ENCODE results near the gene DLAT.

The DLAT gene

GRCh38 chr11:112012874-112013273 lies 12.3 kb upstream of the DLAT start:
- TF ChIP-seq CTCF (IDR thresholded peaks at IDR 0.05): no peak

DNA sequence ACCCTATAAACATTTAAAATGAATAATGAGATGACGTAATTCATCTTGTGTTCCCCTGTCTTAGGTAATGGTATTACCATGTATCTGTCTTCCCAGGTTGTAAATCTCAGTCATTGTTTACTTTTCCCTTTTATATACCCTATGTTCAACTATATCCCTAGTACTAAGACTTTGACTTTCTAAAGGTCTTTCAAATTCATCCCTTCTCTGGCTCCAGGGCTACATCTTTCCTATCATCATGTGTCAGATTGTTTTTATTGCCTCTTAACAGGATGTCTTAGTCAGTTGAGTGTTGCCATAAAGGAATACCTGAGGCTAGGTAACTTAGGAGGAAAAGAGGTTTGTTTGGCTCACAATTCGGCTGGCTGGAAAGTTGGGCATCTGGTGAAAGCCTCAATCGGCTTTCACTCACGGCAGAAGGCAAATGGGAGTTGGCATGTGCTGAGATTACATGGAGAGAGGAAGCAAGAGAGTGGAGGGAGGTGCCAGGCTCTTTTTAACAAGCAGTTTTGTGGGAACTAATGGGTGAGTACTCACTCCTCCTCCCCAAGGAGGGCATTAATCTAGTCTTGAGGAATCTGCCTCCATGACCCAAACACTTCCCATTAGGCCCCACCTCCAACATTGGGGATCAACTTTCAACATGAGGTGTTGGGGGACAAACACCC lies 11.6 kb upstream of the DLAT start:
- TF ChIP-seq CTCF (IDR thresholded peaks at IDR 0.05): no peak

DNA sequence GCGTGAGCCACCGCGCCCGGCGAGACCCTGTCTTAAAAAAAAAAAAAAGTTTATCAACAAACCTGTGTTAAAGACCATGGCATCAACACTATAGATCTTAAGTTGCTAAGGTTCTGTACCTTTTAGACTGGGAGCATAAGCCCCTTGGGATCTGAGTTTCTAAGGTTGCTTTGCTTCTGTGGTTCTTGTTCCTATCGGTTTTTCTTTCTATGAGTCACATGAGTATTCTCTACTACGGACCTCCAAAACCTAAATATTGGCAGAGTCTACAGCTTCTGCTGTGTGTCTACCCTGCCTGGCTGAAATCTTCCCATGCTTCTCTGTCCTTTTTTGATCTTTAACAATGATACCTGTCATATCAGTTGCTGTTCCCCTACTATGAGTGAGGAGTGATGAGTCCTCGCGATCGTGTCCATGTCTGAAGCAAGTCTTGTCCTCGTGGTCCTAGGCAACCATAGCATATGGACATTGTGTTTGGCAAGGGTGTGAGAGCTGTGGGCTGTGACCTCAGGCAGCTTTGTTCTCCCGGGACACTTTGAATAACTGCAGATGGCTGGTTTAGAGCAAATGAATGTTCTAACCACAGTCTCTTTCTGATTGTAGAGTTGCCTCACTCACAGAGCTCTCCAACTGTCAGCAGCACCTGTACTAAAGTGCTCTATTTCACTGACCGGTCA lies 9.0 kb upstream of the DLAT start:
- no peak for TF ChIP-seq CTCF (IDR thresholded peaks at IDR 0.05)

GRCh38 chr11:112016765-112017376 lies 8.3 kb upstream of the DLAT start:
- TF ChIP-seq CTCF (IDR thresholded peaks at IDR 0.05): no peak

DNA sequence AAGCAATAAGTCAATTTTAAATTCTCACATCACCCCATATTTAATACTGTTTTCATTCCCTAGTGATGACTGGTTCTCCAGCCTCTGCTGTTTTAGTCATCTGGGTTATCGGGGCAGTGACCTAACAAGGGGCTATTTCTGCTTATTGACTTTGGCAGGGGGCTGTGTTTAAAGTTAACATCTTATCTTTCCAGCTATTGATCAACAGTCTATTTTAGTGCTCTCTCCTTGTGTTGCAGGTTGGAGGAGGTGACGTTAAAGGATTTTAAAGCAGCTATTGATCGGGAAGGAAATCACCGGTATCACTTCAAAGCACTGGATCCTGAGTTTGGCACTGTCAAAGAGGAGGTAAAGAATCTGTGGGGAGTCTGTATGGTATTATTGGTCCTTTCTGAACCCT lies 7.7 kb upstream of the DLAT start:
- no peak for TF ChIP-seq CTCF (IDR thresholded peaks at IDR 0.05)

DNA sequence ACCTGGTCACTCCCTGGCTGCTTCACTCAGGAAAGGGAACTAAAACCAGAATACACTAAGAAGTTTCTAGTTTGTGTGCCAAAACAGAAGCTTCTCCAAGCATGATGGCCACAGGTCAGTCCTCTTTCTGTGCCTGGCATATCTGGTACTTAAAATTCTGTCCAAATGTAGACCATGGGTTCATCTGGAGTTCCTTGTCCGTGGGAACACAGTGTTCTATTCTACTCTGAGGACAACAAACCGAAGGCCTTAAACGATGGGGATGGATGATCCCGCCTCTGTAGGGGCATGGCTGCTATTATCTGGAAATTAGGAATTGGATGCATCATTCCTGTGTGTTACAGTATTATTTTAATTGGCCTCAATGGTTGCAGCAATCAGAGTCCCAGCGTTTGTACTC lies 6.1 kb upstream of the DLAT start:
- no peak for TF ChIP-seq CTCF (IDR thresholded peaks at IDR 0.05)

DNA sequence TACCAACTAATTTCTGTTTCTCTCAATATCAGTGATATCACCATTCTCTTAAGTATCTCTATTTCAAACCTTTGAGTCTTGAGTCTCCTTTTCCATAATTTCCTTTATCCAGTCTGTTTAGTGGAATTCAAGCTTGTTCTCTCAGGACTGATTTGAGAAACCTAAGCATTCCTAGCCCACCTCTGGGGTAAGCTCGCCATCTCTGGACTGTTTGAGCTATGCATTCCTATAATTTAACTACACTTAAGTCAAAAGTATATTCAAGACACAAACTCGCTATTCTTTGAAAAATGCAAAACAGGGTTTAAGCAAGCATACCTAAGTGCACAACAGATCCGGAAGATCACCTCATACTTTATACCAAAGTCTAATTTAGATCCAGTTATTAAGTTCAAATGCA lies 2.1 kb upstream of the DLAT start:
- peak; percentile 21; the same call in 1 of the 2 replicates for TF ChIP-seq CTCF (IDR thresholded peaks at IDR 0.05)
